Thoracic aorta (tissue), 2 donors: ENCODE data around the gene CFAP100. TPM values are rescaled to one million over a fixed set of nuclear protein-coding genes. Genes with fewer than 3 reads are reported as not detected.

Experiments
- ATAC-seq: fragments of 150-250 bp; one replicate; pipeline ENCODE4 v1.8.0; 2017; ENCODE audit warnings: low read depth; ENCODE audit not compliant: insufficient number of reproducible peaks, low FRiP score
- DNase-seq: peaks from one replicate; pipeline ENCODE4 v3.0.0-alpha.2; 2020; ENCODE audit warnings: low spot score
- H3K27ac ChIP-seq, 2 donors: fragments of 200-600 bp; sonication (generic); 1 replicate in 1 of 2; 2 replicates in 1 of 2; pipeline ENCODE4 v1.5.1; 2016; ENCODE audit warnings: mild to moderate bottlenecking in 2 of 2, moderate library complexity in 2 of 2
- H3K27me3 ChIP-seq: fragments of 200-600 bp; sonication (generic); replicated peaks from 2 replicates; pipeline ENCODE4 v1.6.0; 2016; ENCODE audit warnings: mild to moderate bottlenecking; ENCODE audit not compliant: insufficient read depth
- H3K36me3 ChIP-seq: fragments of 200-600 bp; sonication (generic); one replicate; pipeline ENCODE4 v1.5.1; 2016
- H3K4me1 ChIP-seq, 2 donors: fragments of 200-600 bp; sonication (generic); 1 replicate in 1 of 2; 2 replicates in 1 of 2; pipeline versions ENCODE4 v1.5.1 to v1.6.0; 2016; ENCODE audit warnings: low read depth in 2 of 2, mild to moderate bottlenecking in 1 of 2; ENCODE audit not compliant: control insufficient read depth in 1 of 2
- H3K4me3 ChIP-seq: fragments of 200-600 bp; sonication (generic); 2 replicates; pipeline ENCODE4 v1.5.1; 2016; ENCODE audit warnings: mild to moderate bottlenecking
- H3K9me3 ChIP-seq: fragments of 200-600 bp; sonication (generic); 2 replicates; pipeline ENCODE4 v1.5.1; 2016
- CTCF ChIP-seq: fragments of 200-600 bp; sonication (generic); IDR thresholded peaks from one replicate; pipeline ENCODE4 v1.5.1; 2019; ENCODE audit warnings: antibody characterized with exemption
- total RNA-seq, 2 donors: library from RNA; depleted of rRNA; stranded (reverse); fragments of >200 nt; gene quantifications; one replicate each; pipeline versions ENCODE4 v1.1.0 to v1.2.3, GENCODE V29; 2016

CFAP100 gene
- total RNA-seq, 2 donors from 2014 or later: not detected

- H3K9me3 ChIP-seq: no peaks in the 10 kb centered on the region
- no peak for DNase-seq
- TF ChIP-seq CTCF: no peak
Observed at GRCh38 chr3:126464093-126464492, 69.4 kb downstream of the CFAP100 start.

GRCh38 chr3:126464494-126464893 lies 69.8 kb downstream of the CFAP100 start:
- Histone ChIP-seq H3K36me3 (peaks cover 89% of the 10 kb centered on the region), H3K27me3 (no peaks in the 10 kb centered on the region), H3K9me3 (no peaks in the 10 kb centered on the region), H3K4me3 (no peak overlapping the region), H3K27ac (no peak overlapping the region), H3K4me1 (no peaks in the 10 kb centered on the region)
- ATAC-seq: no peak
- TF ChIP-seq CTCF: no peak
- DNase-seq: no peak

More at GRCh38 chr3:126464093-126464492, 69.4 kb downstream of the CFAP100 start:
- Histone ChIP-seq H3K4me1 (no peaks in the 10 kb centered on the region), H3K4me3 (no peak overlapping the region), H3K27me3 (no peaks in the 10 kb centered on the region), H3K36me3 (peaks cover 88% of the 10 kb centered on the region), H3K27ac (no peak overlapping the region)
- no peak for ATAC-seq

- no peak for TF ChIP-seq CTCF
- ATAC-seq (no peak), DNase-seq (no peak)
- H3K27ac ChIP-seq: no peak overlapping the region
- no peaks in the 10 kb centered on the region for H3K4me1 ChIP-seq
- H3K27me3 ChIP-seq: no peaks in the 10 kb centered on the region
- no peaks in the 10 kb centered on the region for H3K9me3 ChIP-seq
- peaks cover 89% of the 10 kb centered on the region for H3K36me3 ChIP-seq
- H3K4me3 ChIP-seq: no peak overlapping the region
Observed at GRCh38 chr3:126464997-126465396, 70.3 kb downstream of the CFAP100 start.

- H3K9me3 ChIP-seq: no peaks in the 10 kb centered on the region
- DNase-seq: no peak
- no peaks in the 10 kb centered on the region for H3K27me3 ChIP-seq
- no peak for ATAC-seq
- H3K27ac ChIP-seq: no peak overlapping the region
- TF ChIP-seq CTCF: no peak
- peaks cover 0 to under 1% of the 10 kb centered on the region in 2 donors for H3K4me1 ChIP-seq
- H3K4me3 ChIP-seq: no peak overlapping the region
- peaks cover 88% of the 10 kb centered on the region for H3K36me3 ChIP-seq
Observed at GRCh38 chr3:126465928-126466544, 71.3 kb downstream of the CFAP100 start.

- DNase-seq (no peak), ATAC-seq (no peak)
- Histone ChIP-seq H3K4me3 (no peak overlapping the region), H3K36me3 (peaks cover 79% of the 10 kb centered on the region), H3K27ac (no peak overlapping the region), H3K27me3 (no peaks in the 10 kb centered on the region), H3K4me1 (peaks cover 4 to 10% of the 10 kb centered on the region in 2 donors), H3K9me3 (no peaks in the 10 kb centered on the region)
- no peak for TF ChIP-seq CTCF
Observed at GRCh38 chr3:126466886-126467610, 72.3 kb downstream of the CFAP100 start.
